ENCODE results near the gene KNSTRN. TPM values are rescaled to one million over a fixed set of nuclear protein-coding genes. Genes with fewer than 3 reads are reported as not detected.

Gene KNSTRN
- total RNA-seq, 1 donor from 2014 or later: 28.4 TPM

DNA sequence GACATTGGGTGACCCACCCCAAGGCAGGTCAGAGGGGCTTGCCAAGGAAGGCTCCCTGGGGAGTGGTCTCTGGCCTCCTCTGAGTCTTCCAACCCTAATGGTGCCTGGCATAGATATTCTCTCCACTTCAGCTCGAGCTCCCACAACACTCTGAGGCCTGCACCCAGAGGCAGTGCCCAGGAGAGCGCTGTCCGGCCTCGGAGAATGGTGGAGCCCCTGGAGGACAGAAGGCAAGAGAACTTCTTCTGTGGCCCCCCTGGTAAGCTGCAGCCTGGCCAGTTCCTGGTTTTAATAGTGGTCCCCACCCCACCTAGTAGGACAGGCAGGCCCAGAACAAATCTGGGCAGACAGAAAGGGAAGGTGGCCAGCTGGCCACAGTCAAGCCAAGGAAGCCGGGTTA lies 17.5 kb upstream of the KNSTRN start:
- DNase-seq (ENCODE audit: low spot score): no peak
- Mint-ChIP-seq H3K4me3 (ENCODE audit: unreplicated experiment) (no peak overlapping the region), H3K36me3 (ENCODE audit: low read depth) (no peaks in the 10 kb centered on the region), H3K4me1 (ENCODE audit: low read depth) (peaks cover 4% of the 10 kb centered on the region), H3K9me3 (ENCODE audit: low read depth) (no peaks in the 10 kb centered on the region), H3K27ac (ENCODE audit: unreplicated experiment) (no peak overlapping the region), H3K27me3 (ENCODE audit: low read depth) (peaks cover 5% of the 10 kb centered on the region)
- TF ChIP-seq, protein P1, sequence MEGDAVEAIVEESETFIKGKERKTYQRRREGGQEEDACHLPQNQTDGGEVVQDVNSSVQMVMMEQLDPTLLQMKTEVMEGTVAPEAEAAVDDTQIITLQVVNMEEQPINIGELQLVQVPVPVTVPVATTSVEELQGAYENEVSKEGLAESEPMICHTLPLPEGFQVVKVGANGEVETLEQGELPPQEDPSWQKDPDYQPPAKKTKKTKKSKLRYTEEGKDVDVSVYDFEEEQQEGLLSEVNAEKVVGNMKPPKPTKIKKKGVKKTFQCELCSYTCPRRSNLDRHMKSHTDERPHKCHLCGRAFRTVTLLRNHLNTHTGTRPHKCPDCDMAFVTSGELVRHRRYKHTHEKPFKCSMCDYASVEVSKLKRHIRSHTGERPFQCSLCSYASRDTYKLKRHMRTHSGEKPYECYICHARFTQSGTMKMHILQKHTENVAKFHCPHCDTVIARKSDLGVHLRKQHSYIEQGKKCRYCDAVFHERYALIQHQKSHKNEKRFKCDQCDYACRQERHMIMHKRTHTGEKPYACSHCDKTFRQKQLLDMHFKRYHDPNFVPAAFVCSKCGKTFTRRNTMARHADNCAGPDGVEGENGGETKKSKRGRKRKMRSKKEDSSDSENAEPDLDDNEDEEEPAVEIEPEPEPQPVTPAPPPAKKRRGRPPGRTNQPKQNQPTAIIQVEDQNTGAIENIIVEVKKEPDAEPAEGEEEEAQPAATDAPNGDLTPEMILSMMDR (IDR thresholded peaks at IDR 0.05): no peak

DNA sequence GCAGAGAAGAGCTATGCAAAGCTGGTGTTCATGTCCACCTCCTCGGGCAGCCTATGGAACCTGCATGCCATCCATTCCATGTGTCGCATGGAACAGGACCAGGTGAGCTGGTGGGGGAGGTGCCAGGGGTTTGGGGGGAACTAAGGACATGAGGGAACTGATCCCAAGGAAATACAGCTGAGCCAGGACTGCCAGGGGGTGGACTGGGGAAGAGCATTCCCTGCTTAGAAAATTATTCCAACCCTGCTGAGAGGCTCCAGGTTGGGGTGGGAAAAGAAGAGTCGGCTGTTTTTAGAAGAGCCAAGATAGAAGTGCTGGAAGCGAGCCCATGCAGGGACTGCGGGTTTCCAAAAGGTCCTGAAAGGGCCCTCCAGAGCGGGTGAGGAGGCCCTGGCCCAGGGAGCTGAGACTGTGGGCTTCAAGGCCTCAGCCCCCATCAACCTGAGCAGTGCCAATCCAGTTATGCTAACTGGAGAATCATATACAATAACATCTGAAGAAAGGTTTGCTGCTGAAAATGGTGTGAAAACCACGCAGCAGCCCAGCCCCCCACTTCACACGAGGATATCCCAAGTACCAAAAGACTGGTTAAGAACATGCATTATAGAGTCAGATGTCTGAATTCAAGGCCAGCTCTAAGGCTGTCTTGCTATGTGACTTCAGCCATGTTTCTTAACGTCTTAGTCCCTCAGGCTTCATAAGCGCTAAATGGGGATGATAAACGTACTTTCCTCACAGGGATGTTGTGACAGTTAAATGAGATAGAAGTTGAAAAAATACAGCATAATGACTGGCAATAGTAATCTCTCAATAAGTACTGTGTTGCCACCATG lies 16.7 kb upstream of the KNSTRN start:
- no peak for DNase-seq (ENCODE audit: low spot score)
- Mint-ChIP-seq H3K4me1 (ENCODE audit: low read depth) (peaks cover 4% of the 10 kb centered on the region), H3K27me3 (ENCODE audit: low read depth) (peaks cover 5% of the 10 kb centered on the region), H3K9me3 (ENCODE audit: low read depth) (no peaks in the 10 kb centered on the region), H3K27ac (ENCODE audit: unreplicated experiment) (no peak overlapping the region), H3K36me3 (ENCODE audit: low read depth) (no peaks in the 10 kb centered on the region), H3K4me3 (ENCODE audit: unreplicated experiment) (no peak overlapping the region)
- TF ChIP-seq, protein P1 (IDR thresholded peaks at IDR 0.05): no peak

DNA sequence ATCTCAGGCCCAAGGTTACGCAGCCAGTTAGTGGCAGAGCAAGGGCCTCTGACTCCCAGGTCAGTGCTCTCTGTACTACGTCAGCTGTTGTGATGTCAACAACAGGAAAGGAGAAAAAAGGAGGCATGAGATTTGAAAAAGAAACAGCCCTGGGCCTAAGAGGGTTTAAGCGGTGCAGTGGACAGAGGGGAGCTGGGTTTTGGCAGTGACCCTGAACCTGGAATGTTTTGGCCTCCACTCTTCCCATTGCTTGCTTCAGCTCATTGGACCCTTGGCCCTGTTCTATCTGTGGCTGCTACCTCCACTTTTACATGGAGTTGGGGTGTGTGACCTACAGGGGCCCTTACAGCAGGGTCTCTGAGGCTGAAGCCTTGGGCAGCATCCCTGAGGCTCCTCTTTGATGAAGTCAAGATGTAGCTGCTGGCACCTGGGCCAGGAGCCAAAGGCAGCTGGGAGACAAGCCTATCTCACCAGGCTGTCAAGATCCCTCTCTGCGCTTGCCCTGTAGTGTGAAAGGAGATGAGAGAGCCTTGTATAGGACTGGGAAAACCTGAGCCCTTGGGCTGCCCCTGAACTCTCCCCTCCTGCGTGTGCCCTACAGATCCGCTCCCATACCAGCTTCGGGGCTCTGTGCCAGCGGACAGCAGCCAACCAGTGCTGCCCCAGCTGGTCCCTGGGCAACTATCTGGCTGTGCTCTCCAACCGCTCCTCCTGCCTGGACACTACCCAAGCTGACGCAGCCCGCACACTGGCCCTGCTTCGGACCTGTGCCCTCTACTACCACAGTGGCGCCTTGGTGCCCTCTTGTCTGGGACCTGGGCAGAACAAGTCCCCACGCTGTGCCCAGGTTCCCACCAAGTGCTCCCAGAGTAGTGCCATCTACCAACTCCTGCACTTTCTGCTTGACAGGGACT lies 15.8 kb upstream of the KNSTRN start:
- TF ChIP-seq, protein P1 (IDR thresholded peaks at IDR 0.05): no peak
- Mint-ChIP-seq H3K4me3 (ENCODE audit: unreplicated experiment) (no peak overlapping the region), H3K4me1 (ENCODE audit: low read depth) (peaks cover 7% of the 10 kb centered on the region), H3K36me3 (ENCODE audit: low read depth) (no peaks in the 10 kb centered on the region), H3K27me3 (ENCODE audit: low read depth) (peaks cover 5% of the 10 kb centered on the region), H3K27ac (ENCODE audit: unreplicated experiment) (no peak overlapping the region), H3K9me3 (ENCODE audit: low read depth) (no peaks in the 10 kb centered on the region)
- no peak for DNase-seq (ENCODE audit: low spot score)

DNA sequence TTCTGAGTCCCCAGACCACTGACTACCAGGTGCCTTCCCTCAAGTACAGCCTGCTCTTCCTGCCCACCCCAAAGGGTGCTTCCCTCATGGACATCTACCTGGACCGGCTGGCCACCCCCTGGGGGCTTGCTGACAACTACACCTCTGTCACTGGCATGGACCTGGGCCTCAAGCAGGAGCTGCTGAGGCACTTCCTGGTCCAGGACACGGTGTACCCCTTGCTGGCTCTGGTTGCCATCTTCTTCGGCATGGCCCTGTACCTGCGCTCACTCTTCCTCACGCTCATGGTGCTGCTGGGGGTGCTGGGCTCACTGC lies 15.2 kb upstream of the KNSTRN start:
- DNase-seq (ENCODE audit: low spot score): no peak
- Mint-ChIP-seq H3K27me3 (ENCODE audit: low read depth) (peaks cover under 1% of the 10 kb centered on the region), H3K4me3 (ENCODE audit: unreplicated experiment) (no peak overlapping the region), H3K36me3 (ENCODE audit: low read depth) (no peaks in the 10 kb centered on the region), H3K4me1 (ENCODE audit: low read depth) (peaks cover 11% of the 10 kb centered on the region), H3K9me3 (ENCODE audit: low read depth) (no peaks in the 10 kb centered on the region), H3K27ac (ENCODE audit: unreplicated experiment) (no peak overlapping the region)
- TF ChIP-seq, protein P1 (IDR thresholded peaks at IDR 0.05): no peak

Measured in chondrocyte (in vitro differentiated cells).